Measurements from ENCODE around the gene POC5.
"Not testable (repeated sequence)": the region's sequence is repeated elsewhere in the genome, so short reads cannot be mapped to it uniquely, and the experiment has no call there.

POC5 gene

GRCh38 chr5:75729321-75729720 is 12.1 kb upstream of the POC5 start:
- TF ChIP-seq, protein P1, sequence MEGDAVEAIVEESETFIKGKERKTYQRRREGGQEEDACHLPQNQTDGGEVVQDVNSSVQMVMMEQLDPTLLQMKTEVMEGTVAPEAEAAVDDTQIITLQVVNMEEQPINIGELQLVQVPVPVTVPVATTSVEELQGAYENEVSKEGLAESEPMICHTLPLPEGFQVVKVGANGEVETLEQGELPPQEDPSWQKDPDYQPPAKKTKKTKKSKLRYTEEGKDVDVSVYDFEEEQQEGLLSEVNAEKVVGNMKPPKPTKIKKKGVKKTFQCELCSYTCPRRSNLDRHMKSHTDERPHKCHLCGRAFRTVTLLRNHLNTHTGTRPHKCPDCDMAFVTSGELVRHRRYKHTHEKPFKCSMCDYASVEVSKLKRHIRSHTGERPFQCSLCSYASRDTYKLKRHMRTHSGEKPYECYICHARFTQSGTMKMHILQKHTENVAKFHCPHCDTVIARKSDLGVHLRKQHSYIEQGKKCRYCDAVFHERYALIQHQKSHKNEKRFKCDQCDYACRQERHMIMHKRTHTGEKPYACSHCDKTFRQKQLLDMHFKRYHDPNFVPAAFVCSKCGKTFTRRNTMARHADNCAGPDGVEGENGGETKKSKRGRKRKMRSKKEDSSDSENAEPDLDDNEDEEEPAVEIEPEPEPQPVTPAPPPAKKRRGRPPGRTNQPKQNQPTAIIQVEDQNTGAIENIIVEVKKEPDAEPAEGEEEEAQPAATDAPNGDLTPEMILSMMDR (IDR thresholded peaks at IDR 0.05; ENCODE audit: low read length) = no peak
- no peak for TF ChIP-seq EZH2 (IDR thresholded peaks at IDR 0.05; ENCODE audit: borderline replicate concordance, low read length)
- Histone ChIP-seq H3K27ac (ENCODE audit: low read depth, low read length, poor library complexity, severe bottlenecking) (no peak overlapping the region), H3K79me2 (ENCODE audit: insufficient read depth, low read length) (no peaks in the 10 kb centered on the region), H3K9ac (ENCODE audit: low read length) (no peak overlapping the region), H3F3A (ENCODE audit: insufficient read depth, low read length) (no peaks in the 10 kb centered on the region), H3K4me3 (ENCODE audit: low read depth, low read length, poor library complexity, severe bottlenecking) (no peak overlapping the region), H3K9me2 (ENCODE audit: low read depth, low read length) (no peaks in the 10 kb centered on the region), H3K4me2 (ENCODE audit: low read length) (no peak overlapping the region), H3K4me1 (ENCODE audit: insufficient read depth, low read length, severe bottlenecking) (no peaks in the 10 kb centered on the region), H3K9me3 (ENCODE audit: low read length) (no peaks in the 10 kb centered on the region), H3K36me3 (ENCODE audit: insufficient read depth, low read length) (no peaks in the 10 kb centered on the region), H3K27me3 (ENCODE audit: insufficient read depth, low read length) (no peaks in the 10 kb centered on the region), H2AFZ (ENCODE audit: low read length) (no peak overlapping the region), H4K20me1 (ENCODE audit: insufficient read depth, low read length) (no peaks in the 10 kb centered on the region)

- no peaks in the 10 kb centered on the region for H3K9me2 ChIP-seq (ENCODE audit: low read depth, low read length)
- no peak overlapping the region for H3K4me2 ChIP-seq (ENCODE audit: low read length)
- H3K36me3 ChIP-seq (ENCODE audit: insufficient read depth, low read length) = no peaks in the 10 kb centered on the region
- H3K27me3 ChIP-seq (ENCODE audit: insufficient read depth, low read length) = no peaks in the 10 kb centered on the region
- no peaks in the 10 kb centered on the region for H4K20me1 ChIP-seq (ENCODE audit: insufficient read depth, low read length)
- H3K4me3 ChIP-seq (ENCODE audit: low read depth, low read length, poor library complexity, severe bottlenecking) = no peak overlapping the region
- H3K79me2 ChIP-seq (ENCODE audit: insufficient read depth, low read length) = no peaks in the 10 kb centered on the region
- H3K9ac ChIP-seq (ENCODE audit: low read length) = no peak overlapping the region
- no peak overlapping the region for H3K27ac ChIP-seq (ENCODE audit: low read depth, low read length, poor library complexity, severe bottlenecking)
- H2AFZ ChIP-seq (ENCODE audit: low read length) = no peak overlapping the region
- H3K4me1 ChIP-seq (ENCODE audit: insufficient read depth, low read length, severe bottlenecking) = no peaks in the 10 kb centered on the region
- no peak for TF ChIP-seq EZH2 (IDR thresholded peaks at IDR 0.05; ENCODE audit: borderline replicate concordance, low read length)
- TF ChIP-seq, protein P1 (IDR thresholded peaks at IDR 0.05; ENCODE audit: low read length) = no peak
- H3F3A ChIP-seq (ENCODE audit: insufficient read depth, low read length) = no peaks in the 10 kb centered on the region
- no peaks in the 10 kb centered on the region for H3K9me3 ChIP-seq (ENCODE audit: low read length)
These were observed 10.7 kb upstream of the POC5 start for GRCh38 chr5:75727931-75728330.

DNA sequence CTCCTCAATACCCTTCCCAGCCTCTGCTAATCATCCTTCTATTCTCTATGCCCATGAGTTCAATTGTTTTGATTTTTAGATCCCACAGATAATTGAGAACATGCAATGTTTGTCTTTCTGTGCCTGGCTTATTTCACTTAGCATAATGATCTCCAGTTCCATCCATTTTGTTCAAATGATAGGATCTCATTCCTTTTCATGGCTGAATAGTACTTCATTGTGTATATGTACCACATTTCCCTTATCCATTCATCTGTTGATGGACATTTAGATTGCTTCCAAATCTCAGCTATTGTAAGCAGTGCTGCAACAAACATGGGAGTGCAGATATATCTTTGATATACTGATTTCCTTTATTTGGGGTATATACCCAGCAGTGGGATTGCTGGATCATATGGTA is 9.0 kb upstream of the POC5 start:
- H3K4me3 ChIP-seq (ENCODE audit: low read depth, low read length, poor library complexity, severe bottlenecking); H3K27ac ChIP-seq (ENCODE audit: low read depth, low read length, poor library complexity, severe bottlenecking); H3K4me2 ChIP-seq (ENCODE audit: low read length); H3K36me3 ChIP-seq (ENCODE audit: insufficient read depth, low read length); H3F3A ChIP-seq (ENCODE audit: insufficient read depth, low read length); H3K79me2 ChIP-seq (ENCODE audit: insufficient read depth, low read length); H3K4me1 ChIP-seq (ENCODE audit: insufficient read depth, low read length, severe bottlenecking); H2AFZ ChIP-seq (ENCODE audit: low read length); H4K20me1 ChIP-seq (ENCODE audit: insufficient read depth, low read length); H3K9me3 ChIP-seq (ENCODE audit: low read length); H3K9ac ChIP-seq (ENCODE audit: low read length); H3K27me3 ChIP-seq (ENCODE audit: insufficient read depth, low read length); H3K9me2 ChIP-seq (ENCODE audit: low read depth, low read length): not testable (repeated sequence)

- Histone ChIP-seq H3K4me2 (ENCODE audit: low read length) (no peak overlapping the region), H3K9me3 (ENCODE audit: low read length) (no peaks in the 10 kb centered on the region), H3K27me3 (ENCODE audit: insufficient read depth, low read length) (no peaks in the 10 kb centered on the region), H3K9me2 (ENCODE audit: low read depth, low read length) (no peaks in the 10 kb centered on the region), H3K9ac (ENCODE audit: low read length) (no peak overlapping the region), H4K20me1 (ENCODE audit: insufficient read depth, low read length) (no peaks in the 10 kb centered on the region), H3F3A (ENCODE audit: insufficient read depth, low read length) (no peaks in the 10 kb centered on the region), H3K4me1 (ENCODE audit: insufficient read depth, low read length, severe bottlenecking) (no peaks in the 10 kb centered on the region), H3K4me3 (ENCODE audit: low read depth, low read length, poor library complexity, severe bottlenecking) (no peak overlapping the region), H3K79me2 (ENCODE audit: insufficient read depth, low read length) (no peaks in the 10 kb centered on the region), H2AFZ (ENCODE audit: low read length) (no peak overlapping the region), H3K36me3 (ENCODE audit: insufficient read depth, low read length) (no peaks in the 10 kb centered on the region), H3K27ac (ENCODE audit: low read depth, low read length, poor library complexity, severe bottlenecking) (no peak overlapping the region)
- TF ChIP-seq, protein P1 (IDR thresholded peaks at IDR 0.05; ENCODE audit: low read length) = no peak
- no peak for TF ChIP-seq EZH2 (IDR thresholded peaks at IDR 0.05; ENCODE audit: borderline replicate concordance, low read length)
These were observed 6.1 kb upstream of the POC5 start for GRCh38 chr5:75723378-75723777.

Data from OCI-LY1 (cell line).